ENCODE results near the gene PROP1.
"Not testable (repeated sequence)": the region's sequence is repeated elsewhere in the genome, so short reads cannot be mapped to it uniquely, and the experiment has no call there.

The PROP1 gene

GRCh38 chr5:177995691-177996595, at the start of gene PROP1:
PROP1 (minus strand) TSS chr5:177996242; CDS start chr5:177995933, 309 bp downstream.
- DNase-seq = no peak

GRCh38 chr5:178019379-178020030, 23.5 kb upstream of the PROP1 start:
- DNase-seq = not testable (repeated sequence)

- not testable (repeated sequence) for DNase-seq
Measured at GRCh38 chr5:178012758-178013157, 16.7 kb upstream of the PROP1 start.

- DNase-seq = not testable (repeated sequence)
Measured at GRCh38 chr5:178011816-178012554, 15.9 kb upstream of the PROP1 start.

- not testable (repeated sequence) for DNase-seq
Measured at GRCh38 chr5:178007272-178007671, 11.2 kb upstream of the PROP1 start.

- DNase-seq = not testable (repeated sequence)
Measured at GRCh38 chr5:178006536-178007231, 10.6 kb upstream of the PROP1 start.

GRCh38 chr5:178006181-178006535, 10.1 kb upstream of the PROP1 start:
- DNase-seq = not testable (repeated sequence)

- DNase-seq = no peak
Measured at GRCh38 chr5:177997846-177998245, 1.8 kb upstream of the PROP1 start.

- DNase-seq = no peak
Measured at GRCh38 chr5:177997319-177997670, 1.3 kb upstream of the PROP1 start.

GRCh38 chr5:177996660-177997318, 747 bp upstream of the PROP1 start:
- DNase-seq = no peak

- DNase-seq = no peak
Measured at GRCh38 chr5:177994561-177995190, 1.4 kb downstream of the PROP1 start.

- no peak for DNase-seq
Measured at GRCh38 chr5:177994063-177994462, 2.0 kb downstream of the PROP1 start.

GRCh38 chr5:177992466-177992865, 3.6 kb downstream of the PROP1 start:
- no peak for DNase-seq

- no peak for DNase-seq
Measured at GRCh38 chr5:177988989-177989625, 6.9 kb downstream of the PROP1 start.

- DNase-seq = no peak
Measured at GRCh38 chr5:177987326-177987725, 8.7 kb downstream of the PROP1 start.

GRCh38 chr5:177985430-177986040, 10.5 kb downstream of the PROP1 start:
- no peak for DNase-seq

GRCh38 chr5:177984584-177985206, 11.3 kb downstream of the PROP1 start:
- no peak for DNase-seq

GRCh38 chr5:177983763-177984583, 12.1 kb downstream of the PROP1 start:
- DNase-seq = no peak

- DNase-seq = no peak
Measured at GRCh38 chr5:177982956-177983355, 13.1 kb downstream of the PROP1 start.

Data from DMS79 (cell line).